GM19099 (cell line): Measurements from ENCODE around the gene KLHL28.

ENCODE experiments used
- POLR2A ChIP-seq: IDR thresholded peaks from 3 replicates; pipeline ENCODE4 v1.6.1; 2011; ENCODE audit warnings: low read depth; ENCODE audit not compliant: insufficient read length; ENCODE audit errors: extremely low read depth

The KLHL28 gene

DNA sequence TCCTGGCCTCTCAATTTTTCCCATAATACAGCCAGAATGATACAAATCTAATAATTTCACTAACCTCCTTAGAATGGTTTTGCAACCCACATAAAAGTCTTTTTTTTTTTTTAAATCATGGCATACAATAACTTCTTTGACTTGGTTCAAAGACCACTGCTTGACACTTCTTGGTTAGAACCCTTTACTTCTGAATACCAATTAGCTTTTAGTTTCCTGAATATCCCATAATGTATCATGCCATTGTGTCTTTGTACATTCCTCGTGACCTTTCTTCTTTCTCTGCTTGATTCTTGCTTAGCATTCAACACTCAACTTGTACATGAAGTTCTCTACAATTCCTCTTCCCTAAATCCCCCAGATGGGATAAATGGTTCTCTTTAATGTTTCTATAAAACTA, 19.3 kb downstream of the KLHL28 start:
- no peak for TF ChIP-seq POLR2A

DNA sequence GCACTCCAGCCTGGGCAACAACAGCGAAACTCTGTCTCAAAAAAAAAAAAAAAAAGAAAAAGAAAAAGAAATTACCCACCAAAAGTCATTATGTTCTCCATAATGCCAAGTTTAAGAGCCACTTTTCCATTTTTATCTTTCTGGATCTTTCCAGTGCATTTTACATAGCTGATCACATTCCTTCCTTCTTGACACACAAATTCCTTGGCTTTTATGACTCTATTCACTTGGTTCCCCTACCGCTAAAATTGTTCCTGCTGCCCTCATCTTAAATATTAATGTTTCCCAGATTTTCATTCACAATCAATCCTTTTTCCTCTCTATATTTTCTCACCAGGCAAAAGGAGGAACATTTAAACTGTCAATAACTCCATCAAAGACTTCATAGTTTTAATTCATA, 20.2 kb downstream of the KLHL28 start:
- TF ChIP-seq POLR2A = no peak

DNA sequence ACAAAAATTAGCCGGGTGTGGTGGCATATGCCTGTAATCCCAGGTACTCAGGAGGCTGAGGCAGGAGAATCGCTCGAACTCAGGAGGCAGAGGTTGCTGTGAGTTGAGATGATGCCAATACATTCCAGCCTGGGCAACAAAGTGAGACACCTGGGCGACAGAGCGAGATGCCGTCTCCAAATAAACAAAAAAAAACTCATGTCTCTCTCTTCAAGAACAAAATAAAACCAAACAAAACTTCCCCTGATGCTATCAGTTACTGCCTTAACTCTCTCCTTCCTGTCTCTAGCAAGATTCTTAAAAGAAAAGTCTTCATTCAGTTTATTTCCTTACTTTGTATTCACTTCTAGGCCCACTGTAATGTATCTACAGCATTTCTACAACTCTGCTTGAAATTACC, 20.8 kb downstream of the KLHL28 start:
- no peak for TF ChIP-seq POLR2A

DNA sequence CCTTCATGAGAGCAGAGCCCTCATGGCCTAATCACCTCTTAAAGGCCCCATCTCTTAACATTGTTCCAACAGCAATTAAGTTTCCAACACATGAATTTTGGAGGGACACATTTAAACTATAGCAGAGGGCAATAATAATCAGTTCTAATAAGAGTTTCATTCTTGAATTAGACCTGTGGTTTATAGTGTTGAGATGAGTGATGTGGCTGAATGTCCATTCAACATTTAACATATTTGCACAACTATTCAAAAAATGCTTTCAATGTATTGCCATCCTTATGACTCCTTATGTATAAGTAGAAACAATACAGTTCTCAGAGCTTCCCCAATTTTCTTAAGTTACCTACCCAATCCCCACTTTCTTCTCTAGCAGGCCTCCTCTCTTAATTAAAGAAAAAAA, 21.5 kb downstream of the KLHL28 start:
- TF ChIP-seq POLR2A = no peak

DNA sequence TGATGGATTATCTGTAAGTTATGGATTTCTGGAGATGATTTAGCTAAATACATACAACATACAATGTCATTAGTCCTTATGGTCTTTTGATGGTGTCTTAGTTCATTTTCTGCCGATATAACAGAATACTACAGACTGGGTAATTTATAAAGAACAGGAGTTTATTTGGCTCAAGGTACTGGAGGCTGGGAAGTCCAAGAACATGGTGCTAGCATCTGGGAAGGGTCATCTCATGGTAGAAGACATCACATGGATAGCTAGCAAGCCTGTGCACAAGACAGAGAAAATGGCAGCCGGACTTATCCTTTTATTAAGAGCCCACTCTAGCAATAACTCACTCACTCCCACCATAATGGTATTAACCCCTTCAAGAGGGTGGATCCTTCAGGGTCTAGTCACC, 24.2 kb downstream of the KLHL28 start:
- no peak for TF ChIP-seq POLR2A

DNA sequence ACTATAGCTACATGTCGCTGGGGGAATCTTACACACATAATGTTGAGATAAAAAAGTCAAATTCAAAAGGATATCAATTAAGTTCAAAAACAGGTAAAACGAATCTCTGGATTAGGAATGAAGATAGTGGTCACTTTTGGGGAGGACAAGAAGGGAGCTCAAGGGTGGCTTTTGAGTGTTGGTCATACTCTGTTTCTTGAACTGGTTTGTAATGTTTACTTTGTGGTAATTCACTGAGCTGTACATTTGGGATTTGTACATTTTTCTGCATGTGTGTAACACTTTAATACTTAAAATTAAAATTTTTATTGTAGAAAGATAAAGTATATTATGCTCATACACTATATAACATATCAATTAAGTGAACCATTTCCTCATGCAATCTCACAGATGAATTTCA, 26.6 kb downstream of the KLHL28 start:
- no peak for TF ChIP-seq POLR2A

DNA sequence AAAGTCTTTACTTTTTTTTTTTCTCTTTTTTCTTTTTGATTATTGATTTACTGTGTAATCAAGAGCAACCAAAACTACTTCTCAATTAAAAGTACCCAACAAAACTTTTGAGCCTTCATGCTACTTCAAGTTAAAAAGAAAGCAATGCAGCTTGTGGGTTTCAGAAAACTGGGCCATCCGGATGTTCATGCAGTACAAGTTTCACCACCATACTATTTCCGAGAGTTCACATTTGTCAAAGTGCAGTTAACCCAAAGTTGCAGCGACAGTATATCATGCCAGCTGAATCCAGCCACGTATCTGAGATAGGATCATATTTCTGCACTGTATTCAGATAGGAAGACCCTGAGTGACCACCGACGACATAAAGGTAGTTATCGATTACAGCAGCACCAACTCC, 33.0 kb downstream of the KLHL28 start:
- no peak for TF ChIP-seq POLR2A

DNA sequence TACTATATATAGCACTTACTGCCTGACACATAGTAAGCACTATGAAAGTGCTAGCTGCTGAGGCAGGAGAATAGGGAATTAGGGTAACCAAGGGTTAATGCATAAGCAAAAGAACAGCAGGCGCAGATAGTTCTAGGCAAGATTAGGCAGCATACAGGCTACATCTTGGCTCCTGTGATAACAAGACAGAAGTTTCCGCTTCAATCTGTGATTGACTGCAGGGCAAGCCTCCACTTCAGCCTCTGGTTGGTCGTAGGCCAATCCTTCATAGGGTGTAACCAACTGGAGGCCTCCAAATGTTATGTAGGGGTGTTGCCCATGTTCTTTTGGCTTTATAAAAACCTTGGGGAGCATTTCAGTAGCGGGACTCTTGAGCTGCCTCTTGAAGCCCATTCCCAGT, 46.9 kb downstream of the KLHL28 start:
- no peak for TF ChIP-seq POLR2A

DNA sequence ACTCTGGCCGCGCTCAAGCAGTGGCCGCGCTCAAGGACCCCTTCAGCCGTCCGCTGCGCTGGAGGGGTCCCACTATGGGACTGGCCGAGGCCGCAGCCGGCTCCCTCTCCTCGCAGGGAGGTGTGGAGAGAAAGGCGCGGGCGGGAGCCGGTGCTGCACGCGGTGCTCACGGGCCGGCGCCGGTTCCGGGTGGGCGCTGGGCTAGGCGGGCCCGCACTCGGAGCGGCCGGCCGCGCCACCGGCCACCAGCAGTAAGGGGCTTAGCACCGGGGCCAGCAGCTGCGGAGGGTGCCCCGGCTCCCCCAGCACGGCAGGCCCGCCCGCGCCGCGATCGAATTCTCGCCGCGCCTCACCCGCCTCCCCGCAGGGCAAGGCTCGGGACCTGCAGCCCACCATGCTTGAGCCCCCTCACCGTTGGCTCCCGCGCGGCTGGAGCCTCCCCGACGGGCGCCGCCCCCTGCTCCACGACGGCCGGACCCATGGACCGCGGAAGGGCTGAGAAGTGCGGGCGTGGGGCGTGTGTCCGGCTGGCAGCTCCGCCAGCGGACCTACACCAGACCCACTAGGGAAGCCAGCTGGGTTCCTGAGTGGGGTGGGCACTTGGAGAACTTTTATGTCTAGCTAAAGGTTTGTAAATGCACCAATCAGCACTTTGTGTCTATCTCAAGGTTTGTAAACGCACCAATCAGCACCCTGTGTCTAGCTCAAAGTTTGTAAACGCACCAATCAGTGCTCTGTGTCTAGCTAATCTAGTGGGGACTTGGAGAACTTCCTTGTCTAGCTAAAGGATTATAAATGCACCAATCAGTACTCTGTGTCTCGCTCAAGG, 49.5 kb downstream of the KLHL28 start:
- no peak for TF ChIP-seq POLR2A

DNA sequence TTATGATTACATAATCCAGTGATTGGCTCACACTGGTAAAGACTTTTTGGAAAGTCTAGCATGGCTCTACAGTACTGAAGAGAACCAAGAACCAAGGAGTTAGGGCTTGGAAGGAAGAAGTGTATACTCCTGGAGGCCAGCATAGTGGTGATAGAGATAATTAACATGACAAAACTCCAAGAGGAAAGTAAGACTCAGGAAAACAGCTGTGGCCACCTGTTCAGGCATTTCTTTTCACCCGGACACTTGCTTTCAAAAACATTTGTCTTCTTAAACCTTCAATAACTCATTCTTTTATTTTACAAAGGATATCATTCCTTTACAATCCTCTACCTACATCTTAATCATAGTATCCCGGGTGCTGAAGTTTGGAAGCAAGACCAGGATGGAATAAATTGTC, 50.9 kb downstream of the KLHL28 start:
- no peak for TF ChIP-seq POLR2A

DNA sequence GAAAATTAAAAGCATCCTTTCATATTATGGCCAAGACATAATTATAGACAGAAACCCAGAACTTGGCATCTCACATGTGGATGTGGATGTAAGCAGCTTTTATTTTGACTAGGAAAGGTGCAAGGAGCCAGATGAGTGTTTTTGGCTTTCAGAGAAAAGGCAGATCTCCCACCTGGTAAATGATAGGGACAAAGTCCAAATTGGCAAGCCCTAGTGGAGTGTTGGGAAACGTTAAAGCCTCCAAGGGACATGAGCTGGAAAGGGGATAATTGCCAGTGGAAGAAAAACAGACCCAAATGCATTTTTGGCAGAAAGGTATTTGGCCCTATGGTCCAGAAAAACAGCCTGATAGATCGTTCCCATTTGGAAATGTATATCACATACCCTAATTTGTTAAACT, 60.1 kb downstream of the KLHL28 start:
- TF ChIP-seq POLR2A = no peak

DNA sequence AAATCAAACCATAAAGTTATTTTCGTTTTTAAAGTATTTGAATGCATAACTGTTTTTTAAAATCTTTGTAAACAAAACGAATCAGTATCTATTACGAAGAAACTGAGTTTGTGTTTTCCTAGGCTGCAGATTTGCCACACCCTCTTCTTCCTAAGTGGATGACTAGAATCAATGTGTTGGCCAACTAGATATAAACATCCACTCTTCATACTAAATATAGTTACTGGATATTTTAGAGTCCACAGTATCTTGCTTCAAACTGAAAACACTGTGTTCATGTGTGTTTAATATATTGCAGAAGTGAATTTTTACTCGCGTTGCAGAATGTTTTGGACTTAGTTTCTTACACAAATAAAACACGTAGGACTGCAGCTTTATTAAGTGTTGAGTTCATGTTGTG, 63.2 kb downstream of the KLHL28 start:
- TF ChIP-seq POLR2A = no peak

DNA sequence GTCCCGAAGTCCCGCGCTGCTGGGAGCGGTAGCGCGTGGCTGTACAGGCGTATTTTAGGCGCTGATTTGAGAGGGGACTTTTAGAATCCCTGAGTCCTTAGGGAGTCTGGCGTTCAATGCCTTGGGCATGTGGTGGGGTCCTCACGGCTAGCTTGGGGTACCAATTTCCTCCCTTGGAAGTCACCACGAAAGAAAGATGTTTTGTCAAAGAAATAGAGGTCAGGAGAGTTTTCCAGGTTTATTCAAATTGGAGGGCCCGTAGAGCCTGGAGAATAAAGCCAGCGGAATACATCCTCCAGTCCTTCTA, 63.9 kb downstream of the KLHL28 start:
- no peak for TF ChIP-seq POLR2A

DNA sequence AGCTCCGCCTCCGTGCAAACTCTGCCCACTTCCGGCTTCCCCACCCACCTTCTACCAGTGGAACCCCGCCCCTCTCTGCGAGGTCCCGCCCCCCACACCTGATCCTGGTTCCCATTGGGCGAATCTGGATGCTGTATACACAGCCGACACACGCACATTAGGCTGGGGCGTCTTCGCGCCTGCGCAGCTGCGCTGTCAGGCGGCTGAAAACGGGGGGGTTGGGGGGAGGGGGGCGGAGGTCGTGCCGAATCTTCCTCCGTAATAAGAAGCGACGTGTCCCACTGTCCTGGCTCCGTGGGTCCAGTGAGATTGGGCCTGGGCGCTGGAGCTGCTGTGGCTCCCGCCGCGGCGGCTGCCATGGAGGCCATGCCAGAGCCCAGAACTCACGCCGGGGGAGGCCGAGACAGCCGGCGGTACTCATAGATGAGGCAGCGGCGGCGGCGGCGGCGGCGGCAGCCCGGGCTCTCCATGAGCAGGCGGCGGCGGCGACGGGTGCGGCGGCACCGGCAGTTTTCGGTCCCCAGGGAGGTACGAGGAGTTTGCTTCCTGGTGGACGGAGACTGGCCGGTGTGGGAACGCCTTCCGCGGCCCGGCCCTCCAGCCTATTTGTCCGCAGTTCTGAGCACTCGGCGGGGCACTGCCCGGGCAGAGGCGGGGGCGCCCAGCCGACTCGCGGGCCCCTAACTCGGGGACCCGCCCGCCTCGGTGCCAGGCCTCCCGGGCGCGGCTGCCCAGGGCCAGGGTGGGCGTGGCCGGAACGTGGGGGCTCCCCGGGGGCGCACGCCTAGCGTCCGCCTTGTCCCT, 64.5 kb downstream of the KLHL28 start:
- TF ChIP-seq POLR2A = peak; percentile 64

DNA sequence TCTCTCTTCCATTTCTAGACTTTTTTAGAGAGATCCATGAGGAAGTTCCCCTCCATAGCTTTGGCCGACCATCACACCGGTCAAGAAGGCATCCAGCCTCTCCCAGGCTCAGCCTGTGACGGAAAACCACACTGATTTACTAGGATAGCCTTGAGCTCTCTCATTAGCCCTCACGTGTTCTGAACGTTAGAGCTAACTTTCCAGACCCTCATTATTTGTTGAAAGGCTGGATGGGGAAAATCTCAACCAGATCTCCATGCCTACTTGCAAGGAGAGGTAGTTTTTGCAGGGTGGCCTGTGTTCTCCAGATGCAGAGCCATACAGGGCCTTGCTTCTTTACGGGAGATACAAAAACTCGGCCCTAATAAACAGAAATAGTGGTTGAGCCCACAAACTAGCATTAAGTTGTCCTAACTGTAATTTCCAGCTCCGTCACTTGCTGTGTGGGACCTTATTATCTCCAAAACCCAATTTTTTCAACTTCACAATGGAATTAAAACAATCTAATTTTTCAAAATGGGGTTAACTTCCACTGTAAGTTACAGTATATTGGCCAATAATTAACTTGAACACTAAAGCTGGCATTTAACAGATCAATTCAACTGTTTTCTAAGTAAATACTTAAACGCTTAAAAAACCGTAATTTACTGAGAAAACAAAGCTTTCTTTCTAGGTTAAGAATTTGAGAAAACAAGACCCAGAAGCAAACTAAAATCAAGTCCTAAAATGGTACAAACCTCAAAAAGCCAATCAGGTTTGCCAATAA, 65.3 kb downstream of the KLHL28 start:
- TF ChIP-seq POLR2A = no peak

DNA sequence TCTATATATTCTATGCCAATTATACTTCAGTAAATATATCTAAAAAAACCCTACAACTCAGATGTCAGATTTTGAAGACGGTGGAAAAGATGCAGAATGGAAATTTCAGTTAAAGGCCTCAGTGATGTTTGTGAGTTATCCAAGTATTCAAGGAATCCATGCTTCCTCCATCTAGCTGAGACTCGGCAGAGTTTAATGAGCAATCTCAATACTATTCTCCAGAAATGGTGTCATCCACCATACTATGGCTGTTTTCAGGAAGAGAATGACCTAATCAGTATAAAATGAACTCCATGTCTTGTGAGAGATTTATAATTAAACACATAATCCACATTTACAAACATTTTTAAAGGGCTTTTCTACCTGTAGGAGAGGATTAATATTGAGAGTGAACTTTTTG, 66.0 kb downstream of the KLHL28 start:
- TF ChIP-seq POLR2A = no peak
